Urinary bladder (tissue), 4 donors: Measurements from ENCODE around the gene MXD4. TPM values are rescaled to one million over a fixed set of nuclear protein-coding genes. Genes with fewer than 3 reads are reported as not detected.

Source experiments
- DNase-seq: peaks from one replicate; pipeline ENCODE4 v3.0.0-alpha.2; 2015; ENCODE audit errors: extremely low spot score
- H3K27ac ChIP-seq: one replicate; pipeline ENCODE4 v1.5.1; 2013; ENCODE audit warnings: low read depth, mild to moderate bottlenecking, moderate library complexity
- H3K36me3 ChIP-seq: one replicate; pipeline ENCODE4 v1.6.1; 2013; ENCODE audit warnings: mild to moderate bottlenecking, moderate library complexity; ENCODE audit not compliant: insufficient read depth
- H3K4me1 ChIP-seq: one replicate; pipeline ENCODE4 v1.6.1; 2013; ENCODE audit warnings: mild to moderate bottlenecking, moderate library complexity; ENCODE audit not compliant: insufficient read depth
- H3K4me3 ChIP-seq: one replicate; pipeline ENCODE4 v1.5.1; 2013; ENCODE audit warnings: low read depth, low read length
- WGBS: extraction: QIAGEN DNeasy Blood & Tissue Kit; methylation state at CpG from one replicate; pipeline ENCODE4 v1.1.7; 2013; 5-methylcytosine and 5-hydroxymethylcytosine counted together
- polyA plus RNA-seq: library from polyadenylated mRNA; stranded (reverse); fragments of 200-250 nt; gene quantifications from one replicate; pipeline ENCODE4 v1.2.3, GENCODE V29; 2013
- total RNA-seq: library from RNA; depleted of rRNA; stranded (reverse); fragments of >200 nt; gene quantifications from one replicate; pipeline ENCODE4 v1.2.3, GENCODE V29; 2014
- donor health status: healthy with polysubstance abuse.
- donor health status: healthy.

The MXD4 gene
- total and polyA plus RNA-seq, 2 donors, result 27.3 to 55.2 TPM

GRCh38 chr4:2298532-2298991 is 36.7 kb upstream of the MXD4 start:
- no peak for DNase-seq
- H3K4me1 ChIP-seq, result no peaks in the 10 kb centered on the region
- no peaks in the 10 kb centered on the region for H3K36me3 ChIP-seq
- H3K27ac ChIP-seq, result no peak overlapping the region
- no peak overlapping the region for H3K4me3 ChIP-seq
- 85% methylated on average over 23 of the region's 23 CpGs for WGBS

GRCh38 chr4:2297606-2298531 is 36.0 kb upstream of the MXD4 start:
- Histone ChIP-seq H3K36me3 (no peaks in the 10 kb centered on the region), H3K4me3 (no peak overlapping the region), H3K4me1 (no peaks in the 10 kb centered on the region), H3K27ac (no peak overlapping the region)
- WGBS, result 87% methylated on average over 40 of the region's 40 CpGs
- DNase-seq, result no peak

- H3K4me1 ChIP-seq, result no peaks in the 10 kb centered on the region
- no peaks in the 10 kb centered on the region for H3K36me3 ChIP-seq
- H3K4me3 ChIP-seq, result no peak overlapping the region
- no peak overlapping the region for H3K27ac ChIP-seq
- no peak for DNase-seq
- WGBS, result 88% methylated on average over 37 of the region's 37 CpGs
Observed at GRCh38 chr4:2296631-2297601, 35.0 kb upstream of the MXD4 start.

GRCh38 chr4:2295900-2296442 is 34.1 kb upstream of the MXD4 start:
- Histone ChIP-seq H3K4me3 (no peak overlapping the region), H3K27ac (no peak overlapping the region), H3K36me3 (no peaks in the 10 kb centered on the region), H3K4me1 (no peaks in the 10 kb centered on the region)
- WGBS, result 95% methylated on average over 14 of the region's 14 CpGs
- DNase-seq, result no peak

- WGBS, result 88% methylated on average over 9 of the region's 9 CpGs
- DNase-seq, result no peak
- Histone ChIP-seq H3K4me1 (no peaks in the 10 kb centered on the region), H3K36me3 (no peaks in the 10 kb centered on the region), H3K27ac (no peak overlapping the region), H3K4me3 (no peak overlapping the region)
Observed at GRCh38 chr4:2295500-2295899, 33.6 kb upstream of the MXD4 start.

DNA sequence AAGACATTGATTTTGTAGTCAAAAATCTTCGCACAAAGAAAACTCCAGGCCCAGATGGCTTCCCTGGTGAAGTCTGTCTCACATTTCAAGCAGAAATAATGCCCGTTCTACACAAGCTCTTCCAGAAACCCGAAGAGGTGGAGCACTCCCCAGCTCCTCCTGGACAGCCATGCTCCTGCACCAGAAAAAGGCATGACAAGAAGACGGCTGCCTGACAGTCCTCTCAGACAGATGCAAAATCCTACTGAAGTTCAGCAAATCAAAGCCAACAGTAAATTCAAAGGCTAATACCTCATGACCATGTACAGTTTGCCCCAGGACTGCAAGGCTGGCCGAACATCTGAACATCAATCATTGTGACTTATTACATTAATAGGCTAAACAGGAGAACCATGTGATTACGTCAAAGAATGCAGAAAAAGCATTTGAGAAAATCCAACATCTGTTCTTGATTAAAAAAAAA is 30.8 kb upstream of the MXD4 start:
- Histone ChIP-seq H3K4me3 (no peak overlapping the region), H3K27ac (no peak overlapping the region), H3K36me3 (no peaks in the 10 kb centered on the region), H3K4me1 (no peaks in the 10 kb centered on the region)
- 51% methylated on average over 6 of the region's 6 CpGs for WGBS
- DNase-seq, result no peak

DNA sequence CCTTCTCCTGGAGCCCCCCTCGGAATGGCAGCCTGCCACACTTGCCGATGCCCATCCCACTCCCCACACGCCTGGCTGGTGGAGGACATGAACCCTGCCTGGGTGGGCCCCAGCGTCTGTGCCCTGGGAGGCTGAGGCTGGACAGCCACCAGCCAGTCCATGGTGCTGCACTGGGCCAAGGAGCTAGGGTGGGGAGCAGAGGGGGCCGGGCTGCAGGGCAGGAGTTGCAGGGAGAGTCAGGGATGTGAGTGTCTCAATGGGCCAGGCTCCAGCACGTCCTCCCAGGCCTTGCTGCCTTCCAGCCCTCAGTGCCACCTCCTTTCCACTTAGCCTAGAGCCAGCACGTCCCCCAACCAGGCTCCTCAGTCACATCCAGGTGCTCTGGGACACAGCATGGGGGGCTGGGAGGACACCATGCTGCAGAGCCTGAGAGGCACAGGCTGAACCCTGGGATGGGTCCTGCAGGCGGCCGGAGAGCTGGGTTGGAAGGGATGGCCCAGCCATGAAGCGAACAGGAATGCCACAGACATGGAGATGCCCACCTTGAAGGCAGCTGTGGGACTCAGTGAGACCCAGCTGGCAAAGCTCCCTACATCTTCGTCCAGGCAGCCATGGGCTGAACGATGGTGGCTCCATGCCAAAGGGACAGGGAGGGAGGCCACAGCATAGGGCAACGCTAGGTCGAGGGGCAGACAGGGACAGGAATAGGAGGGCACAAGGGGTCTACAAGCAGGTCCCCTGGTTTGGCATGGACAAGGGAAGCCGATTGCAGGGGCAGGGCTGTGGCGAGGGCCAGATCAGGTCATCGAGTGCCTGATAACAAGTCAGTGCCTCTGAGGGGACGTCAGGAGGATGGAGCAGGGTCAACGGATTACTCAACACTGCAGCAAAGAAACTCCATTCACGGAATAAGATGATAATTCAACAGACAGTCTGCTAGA is 30.1 kb upstream of the MXD4 start:
- H3K27ac ChIP-seq, result no peak overlapping the region
- no peaks in the 10 kb centered on the region for H3K4me1 ChIP-seq
- DNase-seq, result no peak
- 77% methylated on average over 20 of the region's 20 CpGs for WGBS
- H3K36me3 ChIP-seq, result no peaks in the 10 kb centered on the region
- H3K4me3 ChIP-seq, result no peak overlapping the region

GRCh38 chr4:2290974-2291704 is 29.2 kb upstream of the MXD4 start:
- whole genome bisulfite sequencing, result 77% methylated on average over 24 of the region's 24 CpGs
- no peak overlapping the region for H3K27ac ChIP-seq
- H3K36me3 ChIP-seq, result no peaks in the 10 kb centered on the region
- H3K4me1 ChIP-seq, result no peaks in the 10 kb centered on the region
- DNase-seq, result no peak
- H3K4me3 ChIP-seq, result no peak overlapping the region

- 90% methylated on average over 9 of the region's 9 CpGs for WGBS
- no peak overlapping the region for H3K4me3 ChIP-seq
- no peaks in the 10 kb centered on the region for H3K36me3 ChIP-seq
- H3K4me1 ChIP-seq, result no peaks in the 10 kb centered on the region
- no peak for DNase-seq
- H3K27ac ChIP-seq, result no peak overlapping the region
Observed at GRCh38 chr4:2290488-2290887, 28.6 kb upstream of the MXD4 start.

DNA sequence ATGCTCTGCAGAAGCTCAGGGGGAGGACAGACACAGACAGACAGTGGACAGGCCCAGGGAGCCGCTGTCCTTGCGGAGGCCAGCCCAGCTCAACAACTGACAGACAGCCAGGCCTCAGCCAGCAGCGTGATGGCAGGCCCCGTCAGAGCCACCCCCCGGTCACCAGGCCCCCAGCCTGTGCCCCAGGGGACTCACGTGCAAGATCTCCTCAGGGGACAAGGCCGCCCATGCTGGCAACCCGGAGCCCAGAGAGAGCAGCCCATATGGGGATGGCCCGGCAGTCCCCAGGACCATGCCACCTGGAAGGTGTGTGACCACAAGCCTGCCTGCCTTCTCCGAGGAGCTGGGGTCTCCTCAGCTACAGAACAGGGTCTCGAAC is 28.0 kb upstream of the MXD4 start:
- Histone ChIP-seq H3K4me1 (no peaks in the 10 kb centered on the region), H3K27ac (no peak overlapping the region)
- WGBS, result 91% methylated on average over 11 of the region's 11 CpGs

DNA sequence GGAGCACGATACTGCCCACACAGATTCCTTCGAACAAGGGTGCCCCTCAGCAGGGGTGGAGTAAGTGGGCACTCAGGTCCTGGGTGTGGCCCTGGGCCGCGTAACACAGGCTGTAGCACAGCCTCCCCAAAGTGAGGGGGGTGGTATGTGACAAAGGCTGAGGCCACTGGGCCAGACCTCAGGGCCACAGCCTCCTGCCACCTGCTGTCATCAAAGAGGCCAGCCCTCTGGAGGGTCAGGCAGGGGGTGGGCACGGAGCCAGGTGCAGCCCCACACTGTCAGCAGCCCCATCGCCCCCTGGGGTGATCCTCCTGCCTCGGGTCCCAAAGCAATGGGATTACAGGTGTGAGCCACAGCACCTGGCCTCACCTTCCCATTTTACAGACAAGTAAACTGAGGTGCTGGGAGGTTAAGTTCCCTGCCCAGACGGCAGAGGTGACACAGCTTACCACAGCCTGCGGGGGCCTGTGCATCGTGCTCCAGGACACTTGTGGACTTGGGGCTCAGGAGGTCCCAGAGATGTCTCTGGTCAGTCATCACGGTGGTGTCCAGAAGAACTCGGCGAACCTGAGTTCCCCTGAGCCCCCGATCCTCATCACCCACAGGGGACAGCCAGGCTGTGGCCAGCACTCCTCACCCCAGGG is 27.5 kb upstream of the MXD4 start:
- Histone ChIP-seq H3K36me3 (no peaks in the 10 kb centered on the region), H3K4me3 (no peak overlapping the region), H3K4me1 (no peaks in the 10 kb centered on the region), H3K27ac (no peak overlapping the region)
- WGBS, result 92% methylated on average over 14 of the region's 14 CpGs
- no peak for DNase-seq

More for the DNA sequence above, 28.0 kb upstream of the MXD4 start:
- Histone ChIP-seq H3K36me3 (no peaks in the 10 kb centered on the region), H3K4me3 (no peak overlapping the region)
- no peak for DNase-seq
